ENCODE results near the gene RPAIN. TPM values are rescaled to one million over a fixed set of nuclear protein-coding genes. Genes with fewer than 3 reads are reported as not detected.

The RPAIN gene
- total and polyA plus RNA-seq, 2 of the 8 experiments (the other 6 are each of a cell fraction or from before 2014, with no cell fraction given): 54.5 to 57.7 TPM

DNA sequence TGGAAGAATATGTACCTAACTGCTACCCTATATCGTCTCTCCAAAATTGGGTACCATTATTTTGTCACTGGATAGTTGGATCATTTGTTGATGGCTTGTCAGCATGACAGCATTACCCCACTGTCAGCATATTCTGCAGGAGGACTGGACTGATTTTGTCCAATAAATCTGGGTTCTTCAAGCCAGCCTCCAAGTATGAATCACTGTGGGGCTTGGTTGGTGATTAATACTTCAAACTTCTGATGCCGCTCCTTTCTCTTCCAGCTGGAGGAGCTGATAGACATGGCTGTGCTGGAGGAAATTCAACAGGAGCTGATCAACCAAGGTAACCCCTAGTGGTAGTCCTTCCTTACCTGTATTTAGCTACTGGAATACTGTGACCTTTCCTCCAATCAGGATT, 2.5 kb downstream of the RPAIN start:
- H3K4me1 ChIP-seq (replicated peaks in 1 of 4; ENCODE audit: control insufficient read depth in 3 of 4, insufficient read depth in 4 of 4, low read length in 3 of 4): peaks cover 0 to 4% (median 2%) of the 10 kb centered on the region in 4 experiments; a peak in 3 of 7 replicates
- POLR2A ChIA-PET (ENCODE audit: partially characterized antibody): interaction anchor here (0.5 to 13.1 kb wide), 4 partner anchors 19 to 81 kb away, joined by 3 to 228 read pairs (median 4); partner anchors contain the start of gene C1QBP
- no peak overlapping the region for H3K18ac ChIP-seq (ENCODE audit: extremely low read depth, low read length)
- H3K79me1 ChIP-seq (ENCODE audit: low read depth, low read length): peaks cover 9% of the 10 kb centered on the region; the same call in 1 of the 2 replicates
- DNase-seq (ENCODE audit: low read depth in 1 of 2, low spot score in 2 of 2): no peak
- H3K23me2 ChIP-seq (ENCODE audit: low read depth, low read length): peaks cover 5% of the 10 kb centered on the region
- no peak overlapping the region for H2BK5ac ChIP-seq (ENCODE audit: low read depth, low read length)
- H3K27ac ChIP-seq (ENCODE audit: low read depth, low read length): no peak overlapping the region
- 97% methylated on average over 2 of the region's 2 CpGs; no CpG with 5 or more reads in 1 of the 2 experiments for WGBS, 2 experiments (ENCODE audit: extremely low coverage in 1 of 2, insufficient coverage in 1 of 2, insufficient read length in 1 of 2, insufficient replicate concordance in 2 of 2, low coverage in 1 of 2, low lambda C conversion rate in 2 of 2, missing lambda C conversion rate in 1 of 2)
- no peak overlapping the region for H4K5ac ChIP-seq (ENCODE audit: insufficient read length, low read depth, low read length)
- no peaks in the 10 kb centered on the region for H3K9me3 ChIP-seq (ENCODE audit: insufficient read depth in 2 of 2, low read depth in 1 of 2, low read length in 1 of 2)
- no peak overlapping the region for H4K8ac ChIP-seq (ENCODE audit: extremely low read depth, insufficient read depth, low read length)
- no peak overlapping the region for H2BK20ac ChIP-seq (ENCODE audit: low read length)
- H3K9ac ChIP-seq (replicated peaks in 1 of 4; ENCODE audit: extremely low read depth in 1 of 4, low read depth in 3 of 4, low read length in 3 of 4): no peak overlapping the region
- CTCF ChIA-PET (ENCODE audit: partially characterized antibody): interaction anchor here (0.9 to 3.4 kb wide), 2 partner anchors 8 to 17 kb away, joined by 3 to 13 read pairs; partner anchors contain the start of gene C1QBP
- no peak overlapping the region for H2BK120ac ChIP-seq (replicated peaks; ENCODE audit: low read depth, low read length)
- H4K20me1 ChIP-seq (replicated peaks in 1 of 2; ENCODE audit: control insufficient read depth in 1 of 2, insufficient read depth in 2 of 2, low read length in 2 of 2): peaks cover 3 to 4% of the 10 kb centered on the region in 2 experiments
- peaks cover 25 to 59% (median 48%) of the 10 kb centered on the region in 4 experiments for H3K36me3 ChIP-seq (ENCODE audit: control insufficient read depth in 2 of 4, insufficient read depth in 4 of 4, low read length in 3 of 4)
- H2BK15ac ChIP-seq (ENCODE audit: low read length): no peak overlapping the region
- no peak overlapping the region for H4K91ac ChIP-seq (replicated peaks; ENCODE audit: insufficient read length, low read length)
- H3K14ac ChIP-seq (ENCODE audit: insufficient read length): no peak overlapping the region
- no peak for TF ChIP-seq BCL11A (IDR thresholded peaks at IDR 0.05; ENCODE audit: low read depth in 2 of 2, low read length in 2 of 2)
- TF ChIP-seq POLR2AphosphoS5 (IDR thresholded peaks at IDR 0.05; ENCODE audit: low read depth, low read length): no peak
- TF ChIP-seq SP1 (IDR thresholded peaks at IDR 0.05; ENCODE audit: low read depth, low read length): no peak
- TF ChIP-seq, protein P1, sequence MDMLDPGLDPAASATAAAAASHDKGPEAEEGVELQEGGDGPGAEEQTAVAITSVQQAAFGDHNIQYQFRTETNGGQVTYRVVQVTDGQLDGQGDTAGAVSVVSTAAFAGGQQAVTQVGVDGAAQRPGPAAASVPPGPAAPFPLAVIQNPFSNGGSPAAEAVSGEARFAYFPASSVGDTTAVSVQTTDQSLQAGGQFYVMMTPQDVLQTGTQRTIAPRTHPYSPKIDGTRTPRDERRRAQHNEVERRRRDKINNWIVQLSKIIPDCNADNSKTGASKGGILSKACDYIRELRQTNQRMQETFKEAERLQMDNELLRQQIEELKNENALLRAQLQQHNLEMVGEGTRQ (IDR thresholded peaks at IDR 0.05; ENCODE audit: low read length): no peak
- TF ChIP-seq POU5F1 (IDR thresholded peaks at IDR 0.05; ENCODE audit: low read depth, low read length): no peak
- H3K56ac ChIP-seq (replicated peaks; ENCODE audit: insufficient read length, low read depth, low read length): no peak overlapping the region
- no peak overlapping the region for H2BK12ac ChIP-seq (ENCODE audit: low read depth, low read length)
- H3K27me3 ChIP-seq (replicated peaks in 1 of 4; ENCODE audit: control insufficient read depth in 3 of 4, extremely low read depth in 1 of 4, insufficient read depth in 3 of 4, low read length in 3 of 4): no peaks in the 10 kb centered on the region
- no peak overlapping the region for H3K4ac ChIP-seq (replicated peaks; ENCODE audit: insufficient read length, low read depth, low read length)
- H3K23ac ChIP-seq (ENCODE audit: insufficient read length): no peak overlapping the region
- no peak overlapping the region for H2AK5ac ChIP-seq (ENCODE audit: low read depth, low read length)
- FAIRE-seq: no peak
- H3K4me2 ChIP-seq (ENCODE audit: insufficient read depth in 1 of 2, low read depth in 2 of 2, low read length in 2 of 2): no peak overlapping the region
- H3K79me2 ChIP-seq (ENCODE audit: control insufficient read depth in 1 of 2, insufficient read depth in 2 of 2, low read length in 2 of 2): peaks cover 20 to 49% of the 10 kb centered on the region in 2 experiments
- no peak overlapping the region for H3K4me3 ChIP-seq (ENCODE audit: extremely low read depth in 1 of 4, insufficient read depth in 2 of 4, low read depth in 3 of 4, low read length in 4 of 4)
- H2AFZ ChIP-seq (ENCODE audit: low read length): no peak overlapping the region

Measured in H1 (cell line).